RCC 7860 (cell line): ENCODE results near the gene DNASE2B.
"Not testable (repeated sequence)": the region's sequence is repeated elsewhere in the genome, so short reads cannot be mapped to it uniquely, and the experiment has no call there.

Experiments used
- DNase-seq: peaks from one replicate; pipeline ENCODE4 v3.0.0-alpha.2; 2015; ENCODE audit warnings: low spot score
- FAIRE-seq: peaks from 2 replicates; lab custom pipeline; 2012; peaks lifted over from hg19 to GRCh38; lab: Jason Lieb, UNC

DNASE2B gene

GRCh38 chr1:84442747-84443646 lies 44.7 kb downstream of the DNASE2B start:
- not testable (repeated sequence) for FAIRE-seq, DNase-seq

- DNase-seq, FAIRE-seq: not testable (repeated sequence)
These were observed 50.4 kb downstream of the DNASE2B start for GRCh38 chr1:84448704-84449103.

- DNase-seq (no peak), FAIRE-seq (no peak)
These were observed 52.6 kb downstream of the DNASE2B start for GRCh38 chr1:84450910-84451309.

GRCh38 chr1:84452436-84452835 lies 54.2 kb downstream of the DNASE2B start:
- no peak for FAIRE-seq
- no peak for DNase-seq

- no peak for FAIRE-seq
- no peak for DNase-seq
These were observed 63.8 kb downstream of the DNASE2B start for GRCh38 chr1:84462118-84462517.
